IMR-90 (cell line): ENCODE data around the gene SCYL2. TPM values are rescaled to one million over a fixed set of nuclear protein-coding genes. Genes with fewer than 3 reads are reported as not detected.

ENCODE experiments used
- ATAC-seq: fragments of 200-7000 bp; cut with Tn5 transposase; 2 replicates; pipeline ENCODE4 v1.9.1; 2020; ENCODE audit warnings: low read depth, mild to moderate bottlenecking, moderate library complexity
- BruUV-seq: library from RNA; stranded (reverse); fragments of 400-500 nt; replicated peaks from 2 replicates; lab custom pipeline; 2021; lab: Mats Ljungman, UMichigan
- CTCF ChIA-PET: fragments of 300-600 bp; formaldehyde crosslinking; extraction: SDS; loops from one replicate; lab custom pipeline; 2021; ENCODE audit warnings: antibody characterized with exemption; lab: Yijun Ruan, JAX
- POLR2A ChIA-PET: fragments of 300-600 bp; sonication (Branson Sonifier 250); formaldehyde crosslinking; loops from one replicate; lab custom pipeline; 2022; ENCODE audit warnings: antibody characterized with exemption; ENCODE audit not compliant: unreplicated experiment; lab: Charles Lee
- DNase-seq: peaks from one replicate; pipeline ENCODE4 v3.0.0; 2013
- H2AFZ ChIP-seq: replicated peaks from 2 replicates; pipeline ENCODE3; 2013; ENCODE audit warnings: low read length, mild to moderate bottlenecking; ENCODE audit not compliant: poor library complexity
- H2AK5ac ChIP-seq: 2 replicates; pipeline ENCODE4 v1.6.1; 2013; ENCODE audit warnings: low read depth, low read length, inconsistent platforms
- H2AK9ac ChIP-seq: replicated peaks from 2 replicates; pipeline ENCODE3; 2013; ENCODE audit warnings: mild to moderate bottlenecking, low read depth, low read length, moderate library complexity; ENCODE audit not compliant: poor library complexity
- H2BK120ac ChIP-seq: 2 replicates; pipeline ENCODE4 v1.6.1; 2013; ENCODE audit warnings: low read depth, low read length, inconsistent platforms
- H2BK15ac ChIP-seq: 3 replicates; pipeline ENCODE4 v1.6.1; 2013; ENCODE audit warnings: low read depth, low read length, inconsistent platforms
- H2BK20ac ChIP-seq: 2 replicates; pipeline ENCODE4 v1.6.1; 2013; ENCODE audit warnings: low read depth, mild to moderate bottlenecking, inconsistent platforms, low read length, moderate library complexity
- H2BK5ac ChIP-seq: 2 replicates; pipeline ENCODE4 v1.6.1; 2013; ENCODE audit warnings: mild to moderate bottlenecking, low read depth, low read length, inconsistent platforms; ENCODE audit not compliant: poor library complexity, severe bottlenecking
- H3K14ac ChIP-seq: replicated peaks from 2 replicates; pipeline ENCODE4 v1.6.1; 2013; ENCODE audit warnings: low read depth, low read length, inconsistent platforms
- H3K18ac ChIP-seq: 2 replicates; pipeline ENCODE4 v1.6.1; 2013; ENCODE audit warnings: low read depth, low read length, control low read depth
- H3K23ac ChIP-seq: 2 replicates; pipeline ENCODE4 v1.6.1; 2013; ENCODE audit warnings: low read depth, low read length, inconsistent platforms
- H3K27ac ChIP-seq: 2 replicates; pipeline ENCODE4 v1.5.1; 2013; ENCODE audit warnings: mild to moderate bottlenecking, control low read depth, low read length; ENCODE audit not compliant: insufficient read depth
- H3K27me3 ChIP-seq: 2 replicates; pipeline ENCODE4 v1.6.1; 2013; ENCODE audit warnings: low read length; ENCODE audit not compliant: control insufficient read depth, insufficient read depth
- H3K36me3 ChIP-seq: 2 replicates; pipeline ENCODE4 v1.6.1; 2013; ENCODE audit warnings: low read length, mixed read lengths; ENCODE audit not compliant: control insufficient read depth, insufficient read depth
- H3K4ac ChIP-seq: 2 replicates; pipeline ENCODE4 v1.6.1; 2013; ENCODE audit warnings: low read depth, low read length, inconsistent platforms
- H3K4me1 ChIP-seq: 2 replicates; pipeline ENCODE4 v1.6.1; 2013; ENCODE audit warnings: low read length, mixed read lengths; ENCODE audit not compliant: control insufficient read depth, insufficient read depth
- H3K4me2 ChIP-seq: 2 replicates; pipeline ENCODE4 v1.6.1; 2013; ENCODE audit warnings: low read depth, mild to moderate bottlenecking, control low read depth, low read length, moderate library complexity
- H3K4me3 ChIP-seq: 2 replicates; pipeline ENCODE4 v1.5.1; 2013; ENCODE audit warnings: low read depth, mild to moderate bottlenecking, control low read depth, low read length, moderate library complexity; ENCODE audit not compliant: insufficient read depth
- H3K56ac ChIP-seq: 2 replicates; pipeline ENCODE4 v1.6.1; 2013; ENCODE audit warnings: low read length, inconsistent platforms; ENCODE audit not compliant: insufficient read depth; ENCODE audit errors: extremely low read depth
- H3K79me1 ChIP-seq, 2 experiments: 2 replicates each; pipeline ENCODE4 v1.6.1; 2013; ENCODE audit warnings: low read length in 2 of 2, inconsistent platforms in 1 of 2, low read depth in 1 of 2
- H3K9ac ChIP-seq: 2 replicates; pipeline ENCODE4 v1.6.1; 2013; ENCODE audit warnings: low read depth, low read length, control low read depth
- H3K9me1 ChIP-seq: 2 replicates; pipeline ENCODE4 v1.6.1; 2013; ENCODE audit warnings: low read length, inconsistent platforms; ENCODE audit not compliant: insufficient read depth
- H3K9me3 ChIP-seq: 2 replicates; pipeline ENCODE4 v1.6.1; 2013; ENCODE audit warnings: low read length; ENCODE audit not compliant: control insufficient read depth, insufficient read depth
- H4K20me1 ChIP-seq: 2 replicates; pipeline ENCODE4 v1.6.1; 2013; ENCODE audit warnings: low read length, inconsistent platforms; ENCODE audit not compliant: insufficient read depth
- H4K5ac ChIP-seq: 2 replicates; pipeline ENCODE4 v1.6.1; 2013; ENCODE audit warnings: mild to moderate bottlenecking, low read depth, low read length, control low read depth
- H4K8ac ChIP-seq, 2 experiments: 2 replicates each; pipeline ENCODE4 v1.6.1; 2013; ENCODE audit warnings: low read depth in 2 of 2, low read length in 2 of 2, control low read depth in 1 of 2, inconsistent platforms in 1 of 2
- H4K91ac ChIP-seq: 2 replicates; pipeline ENCODE4 v1.6.1; 2013; ENCODE audit warnings: low read depth, low read length, inconsistent platforms; ENCODE audit not compliant: insufficient read depth
- BHLHE40 ChIP-seq: fragments of 150-350 bp; IDR thresholded peaks from 2 replicates; pipeline ENCODE4 v1.6.1; 2016; ENCODE audit warnings: mild to moderate bottlenecking, low read depth, low read length
- CHD1 ChIP-seq: IDR thresholded peaks from 2 replicates; pipeline ENCODE4 v1.6.1; 2012; ENCODE audit warnings: low read depth, low read length, improper control_type of control experiment
- MAFK ChIP-seq: IDR thresholded peaks from 2 replicates; pipeline ENCODE4 v1.6.1; 2012; ENCODE audit warnings: low read depth, low read length, improper control_type of control experiment
- MXI1 ChIP-seq: IDR thresholded peaks from 2 replicates; pipeline ENCODE4 v1.6.1; 2012; ENCODE audit warnings: low read depth, mild to moderate bottlenecking, low read length, moderate library complexity, borderline replicate concordance
- RCOR1 ChIP-seq: IDR thresholded peaks from 2 replicates; pipeline ENCODE4 v1.6.1; 2012; ENCODE audit warnings: mild to moderate bottlenecking, low read length, improper control_type of control experiment; ENCODE audit not compliant: insufficient replicate concordance
- RFX5 ChIP-seq: IDR thresholded peaks from 2 replicates; pipeline ENCODE4 v1.8.0; 2012; ENCODE audit warnings: low read depth, mild to moderate bottlenecking, low read length, moderate library complexity
- SMC3 ChIP-seq: fragments of 150-350 bp; IDR thresholded peaks from 2 replicates; pipeline ENCODE4 v1.6.1; 2016; ENCODE audit warnings: low read depth, mild to moderate bottlenecking, antibody characterized with exemption, low read length, moderate library complexity
- USF2 ChIP-seq: fragments of 150-350 bp; IDR thresholded peaks from 2 replicates; pipeline ENCODE4 v1.6.1; 2017; ENCODE audit warnings: mild to moderate bottlenecking, antibody characterized with exemption, low read length, low read depth
- WGBS, 2 experiments: methylation state at CpG; one replicate each; pipeline versions ENCODE4 v1.1.5 to v1.1.7; 2013; ENCODE audit warnings: missing lambda C conversion rate in 2 of 2; ENCODE audit not compliant: insufficient read length in 1 of 2; ENCODE audit errors: extremely low coverage in 2 of 2; 5-methylcytosine and 5-hydroxymethylcytosine counted together
- dilution Hi-C: fragments of 300-500 bp; cut with HindIII; formaldehyde crosslinking; loops from one replicate; pipeline ENCODE4 v1.14.3; 2018; ENCODE audit warnings: low sequenced_read_pairs; ENCODE audit not compliant: unreplicated experiment
- in situ Hi-C: fragments of 300-500 bp; cut with MboI; formaldehyde crosslinking; loops from 3 replicates; pipeline ENCODE4 v1.14.3; 2019; ENCODE audit warnings: low sequenced_read_pairs, inconsistent platforms, mixed read lengths
- intact Hi-C: fragments of 100-400 bp; cut with micrococcal nuclease; formaldehyde crosslinking; loops from 2 replicates; pipeline ENCODE4 v1.10.0; 2022
- polyA plus RNA-seq, 3 experiments: library from polyadenylated mRNA; depleted of rRNA; stranded (reverse); fragments of >200 nt; gene quantifications; 2 replicates each; pipeline ENCODE4 v1.2.3, GENCODE V29; 2012; ENCODE audit warnings: low replicate concordance in 1 of 3
- total RNA-seq: library from RNA; depleted of rRNA; stranded (reverse); fragments of >200 nt; gene quantifications from 2 replicates; pipeline ENCODE4 v1.2.3, GENCODE V29; 2012

The SCYL2 gene
- total and polyA plus RNA-seq, 2 of the 4 experiments (the other 2 are of a cell fraction) = 15.3 to 52.0 TPM

- Histone ChIP-seq H3K4me1 (no peaks in the 10 kb centered on the region), H2BK120ac (no peak overlapping the region), H3K36me3 (no peaks in the 10 kb centered on the region), H3K56ac (no peak overlapping the region), H4K5ac (no peak overlapping the region), H4K8ac (no peak overlapping the region), H3K27ac (no peak overlapping the region), H3K79me1 (no peaks in the 10 kb centered on the region), H3K9ac (no peak overlapping the region), H3K4ac (no peak overlapping the region), H3K14ac (no peak overlapping the region), H4K20me1 (no peaks in the 10 kb centered on the region), H3K4me3 (no peak overlapping the region), H2BK20ac (no peak overlapping the region), H2AFZ (no peak overlapping the region), H2AK9ac (no peak overlapping the region), H3K4me2 (no peak overlapping the region), H2AK5ac (no peak overlapping the region), H3K27me3 (no peaks in the 10 kb centered on the region), H2BK15ac (no peak overlapping the region), H2BK5ac (no peak overlapping the region), H4K91ac (no peak overlapping the region), H3K18ac (no peak overlapping the region), H3K9me1 (no peaks in the 10 kb centered on the region), H3K9me3 (no peaks in the 10 kb centered on the region), H3K23ac (no peak overlapping the region)
- ATAC-seq (no peak), DNase-seq (no peak)
- dilution Hi-C loops = no loop called here
- no CpG with 5 or more reads among the region's 2 CpGs for WGBS, 2 experiments
- in situ Hi-C loops = no loop called here
- POLR2A ChIA-PET = no interaction called here
- TF ChIP-seq USF2 (no peak), RFX5 (no peak), MAFK (no peak), BHLHE40 (no peak), CHD1 (no peak), MXI1 (no peak), RCOR1 (no peak), SMC3 (no peak)
- intact Hi-C loops = no loop called here
- BruUV-seq = no TSS peak
- CTCF ChIA-PET = interaction anchor here (0.7 kb wide), 1 partner anchor 72 kb away, joined by 3 read pairs; no protein-coding TSS in a partner anchor
These were observed 15.1 kb upstream of the SCYL2 start for GRCh38 chr12:100251917-100252316.
